Glutamatergic neuron (in vitro differentiated cells): Measurements from ENCODE around the gene SEC22A. TPM values are rescaled to one million over a fixed set of nuclear protein-coding genes. Genes with fewer than 3 reads are reported as not detected.

Experiments used
- DNase-seq: peaks from one replicate; pipeline ENCODE4 v3.0.0; 2022
- H3K27ac Mint-ChIP-seq: one replicate; pipeline ENCODE4 v1.8.0; 2020; ENCODE audit warnings: mild to moderate bottlenecking, mixed read lengths, inconsistent platforms; ENCODE audit not compliant: unreplicated experiment
- H3K27me3 Mint-ChIP-seq: one replicate; pipeline ENCODE4 v1.8.0; 2020; ENCODE audit warnings: mild to moderate bottlenecking, moderate library complexity, mixed read lengths, inconsistent platforms; ENCODE audit not compliant: unreplicated experiment
- H3K36me3 Mint-ChIP-seq: one replicate; pipeline ENCODE4 v1.8.0; 2020; ENCODE audit warnings: mild to moderate bottlenecking, mixed read lengths, inconsistent platforms; ENCODE audit not compliant: unreplicated experiment
- H3K4me1 Mint-ChIP-seq: one replicate; pipeline ENCODE4 v1.8.0; 2020; ENCODE audit warnings: mild to moderate bottlenecking, low read depth, mixed read lengths, inconsistent platforms; ENCODE audit not compliant: unreplicated experiment
- H3K4me3 Mint-ChIP-seq: one replicate; pipeline ENCODE4 v1.8.0; 2020; ENCODE audit warnings: mild to moderate bottlenecking, mixed read lengths, inconsistent platforms; ENCODE audit not compliant: unreplicated experiment
- H3K9me3 Mint-ChIP-seq: one replicate; pipeline ENCODE4 v1.8.0; 2020; ENCODE audit warnings: mild to moderate bottlenecking, moderate library complexity, mixed read lengths, inconsistent platforms; ENCODE audit not compliant: unreplicated experiment
- CTCF ChIP-seq: fragments of 200-600 bp; sonication (generic); IDR thresholded peaks from one replicate; pipeline ENCODE4 v1.5.0; 2021; ENCODE audit not compliant: partially characterized antibody, unreplicated experiment
- total RNA-seq: library from RNA; stranded (reverse); fragmentation: NEBNext Ultra II Directional; extraction: Animal tissue kit (Norgen Biotek cat#: 25700); gene quantifications from one replicate; pipeline ENCODE4 v1.2.1, GENCODE V29; 2021; ENCODE audit not compliant: unreplicated experiment

The SEC22A gene
- total RNA-seq, 1 donor from 2014 or later = 14.6 TPM

GRCh38 chr3:123167686-123168085, 34.1 kb upstream of the SEC22A start:
- Mint-ChIP-seq H3K27ac (no peak overlapping the region), H3K27me3 (no peaks in the 10 kb centered on the region), H3K4me1 (peaks cover 3% of the 10 kb centered on the region), H3K4me3 (no peak overlapping the region), H3K36me3 (peaks cover 27% of the 10 kb centered on the region), H3K9me3 (peaks cover 6% of the 10 kb centered on the region)
- no peak for TF ChIP-seq CTCF
- DNase-seq = no peak

DNA sequence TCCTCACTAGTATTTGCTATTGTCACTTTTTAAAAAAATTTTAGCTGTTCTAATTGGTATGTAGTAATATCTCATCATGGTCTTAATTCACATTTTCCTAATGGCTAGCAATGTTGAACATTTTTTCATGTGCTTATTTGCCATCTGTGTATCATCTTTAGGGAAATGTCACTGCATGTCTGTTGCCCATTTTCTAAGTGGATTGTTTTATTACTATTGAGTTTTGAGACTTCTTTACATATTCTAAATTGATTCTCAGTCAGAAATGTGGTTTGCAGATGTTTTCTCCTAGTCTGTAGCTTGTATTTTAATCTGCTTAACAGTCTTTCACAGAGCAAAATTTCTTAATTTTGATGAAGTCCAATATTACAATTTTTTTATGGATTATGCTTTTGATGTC, 33.6 kb upstream of the SEC22A start:
- DNase-seq = no peak
- no peak overlapping the region for H3K27ac Mint-ChIP-seq
- H3K36me3 Mint-ChIP-seq = peaks cover 23% of the 10 kb centered on the region
- H3K27me3 Mint-ChIP-seq = no peaks in the 10 kb centered on the region
- H3K4me3 Mint-ChIP-seq = no peak overlapping the region
- H3K9me3 Mint-ChIP-seq = peaks cover 6% of the 10 kb centered on the region
- peaks cover 3% of the 10 kb centered on the region for H3K4me1 Mint-ChIP-seq
- TF ChIP-seq CTCF = no peak

- Mint-ChIP-seq H3K36me3 (peaks cover 23% of the 10 kb centered on the region), H3K27ac (no peak overlapping the region)
- no peak for TF ChIP-seq CTCF
These were observed 33.1 kb upstream of the SEC22A start for GRCh38 chr3:123168605-123169004.

DNA sequence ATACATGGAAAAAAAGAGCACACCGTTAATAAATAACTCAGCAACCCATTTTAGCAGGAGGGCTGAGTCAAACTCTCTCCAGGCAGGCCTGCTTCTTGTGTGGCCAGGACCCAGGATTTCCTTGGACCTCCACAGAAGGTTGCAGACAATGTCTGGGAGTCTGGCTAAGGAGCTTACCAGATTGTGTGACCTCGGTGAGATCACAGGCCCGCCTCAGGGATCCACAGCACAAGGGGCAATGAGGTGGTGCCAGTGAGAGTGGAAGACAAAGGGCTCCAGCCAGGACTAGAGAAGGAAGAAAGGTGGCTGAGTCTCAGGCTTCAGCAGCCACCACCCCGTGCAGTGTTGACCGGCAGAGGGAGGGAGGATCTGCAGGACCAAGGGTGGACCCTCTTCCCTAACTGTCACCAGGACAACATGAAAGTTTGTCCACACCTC, 32.2 kb upstream of the SEC22A start:
- peaks cover 3% of the 10 kb centered on the region for H3K4me1 Mint-ChIP-seq
- no peak overlapping the region for H3K4me3 Mint-ChIP-seq
- no peak for TF ChIP-seq CTCF
- H3K9me3 Mint-ChIP-seq = peaks cover 6% of the 10 kb centered on the region
- peaks cover 18% of the 10 kb centered on the region for H3K36me3 Mint-ChIP-seq
- no peak overlapping the region for H3K27ac Mint-ChIP-seq
- H3K27me3 Mint-ChIP-seq = no peaks in the 10 kb centered on the region
- DNase-seq = no peak

More at GRCh38 chr3:123168605-123169004, 33.1 kb upstream of the SEC22A start:
- peaks cover 3% of the 10 kb centered on the region for H3K4me1 Mint-ChIP-seq
- H3K4me3 Mint-ChIP-seq = no peak overlapping the region
- no peak for DNase-seq
- peaks cover 6% of the 10 kb centered on the region for H3K9me3 Mint-ChIP-seq
- H3K27me3 Mint-ChIP-seq = no peaks in the 10 kb centered on the region

- Mint-ChIP-seq H3K27ac (no peak overlapping the region), H3K36me3 (peaks cover 13% of the 10 kb centered on the region), H3K4me3 (no peak overlapping the region)
These were observed 31.8 kb upstream of the SEC22A start for GRCh38 chr3:123169930-123170329.

More at GRCh38 chr3:123169930-123170329, 31.8 kb upstream of the SEC22A start:
- TF ChIP-seq CTCF = no peak
- Mint-ChIP-seq H3K4me1 (peaks cover 3% of the 10 kb centered on the region), H3K27me3 (no peaks in the 10 kb centered on the region), H3K9me3 (peaks cover 5% of the 10 kb centered on the region)
- no peak for DNase-seq
